Measurements from ENCODE around the gene ALCAM. TPM values are rescaled to one million over a fixed set of nuclear protein-coding genes. Genes with fewer than 3 reads are reported as not detected.

The ALCAM gene
- total and polyA plus RNA-seq, 2 of the 8 experiments (the other 6 are each of a cell fraction or from before 2014, with no cell fraction given): 10.8 to 33.0 TPM

DNA sequence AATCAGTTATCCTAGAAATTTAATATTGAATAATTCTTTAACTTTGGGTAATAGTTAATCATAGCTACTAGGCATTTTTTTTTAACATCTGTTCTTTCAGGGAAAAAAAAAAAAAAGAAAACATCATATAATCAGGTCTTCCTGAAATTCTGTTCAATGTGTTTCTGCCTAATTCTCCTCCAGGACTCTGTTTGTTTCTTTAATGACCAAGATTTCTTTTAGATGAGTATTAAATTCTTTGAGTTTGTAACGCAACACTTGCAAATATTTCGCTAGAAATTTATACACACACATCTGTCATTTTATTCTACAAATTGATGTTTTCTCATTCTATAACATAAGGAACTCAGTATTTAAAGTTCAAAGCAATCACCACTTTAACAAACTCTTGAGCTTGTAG, 56.7 kb downstream of the ALCAM start (continued):
- TF ChIP-seq CHD7 (IDR thresholded peaks at IDR 0.05; ENCODE audit: insufficient replicate concordance, low read length) (no peak), YY1 (IDR thresholded peaks at IDR 0.05; ENCODE audit: low read depth, low read length) (no peak)

Measured in H1 (cell line).